ENCODE data around the gene ATP2A2.

GRCh38 chr12:110371408-110372055, 90.5 kb downstream of the ATP2A2 start:
- no peak for TF ChIP-seq POLR2A (IDR thresholded peaks at IDR 0.05)
- TF ChIP-seq CTCF (IDR thresholded peaks at IDR 0.05), result no peak

Data from right lobe of liver (tissue), 4 donors.